ENCODE measurements around the gene ARL5C.

ARL5C gene

DNA sequence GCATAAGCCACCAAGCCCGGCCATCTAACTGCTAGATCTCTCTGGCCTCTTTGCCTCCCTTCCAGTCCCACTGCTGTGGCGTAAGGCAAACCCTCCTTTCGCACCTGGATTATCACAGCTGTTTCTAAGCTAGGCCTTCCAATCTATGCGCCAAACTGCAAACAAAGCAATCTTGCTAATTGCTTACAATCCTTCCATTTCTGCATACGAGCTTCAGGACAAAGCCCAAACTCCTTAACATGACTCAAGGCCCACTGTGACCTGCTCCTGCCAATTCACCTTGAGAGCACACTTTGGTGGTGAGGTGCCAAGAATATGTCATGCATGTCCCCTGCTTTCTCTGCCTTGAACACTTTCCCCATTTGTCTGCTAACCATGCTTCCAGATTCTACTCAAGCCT lies 6.0 kb upstream of the ARL5C start:
- no peak for ATAC-seq
- TF ChIP-seq ARNTL (CRISPR knock-in tag; IDR thresholded peaks at IDR 0.05; ENCODE audit: borderline replicate concordance, low read depth) (no peak), ZC3H10 (CRISPR knock-in tag; IDR thresholded peaks at IDR 0.05) (no peak), RARB (CRISPR knock-in tag; IDR thresholded peaks at IDR 0.05) (no peak), POU6F1 (CRISPR knock-in tag; IDR thresholded peaks at IDR 0.05; ENCODE audit: borderline replicate concordance, low read depth) (no peak)

DNA sequence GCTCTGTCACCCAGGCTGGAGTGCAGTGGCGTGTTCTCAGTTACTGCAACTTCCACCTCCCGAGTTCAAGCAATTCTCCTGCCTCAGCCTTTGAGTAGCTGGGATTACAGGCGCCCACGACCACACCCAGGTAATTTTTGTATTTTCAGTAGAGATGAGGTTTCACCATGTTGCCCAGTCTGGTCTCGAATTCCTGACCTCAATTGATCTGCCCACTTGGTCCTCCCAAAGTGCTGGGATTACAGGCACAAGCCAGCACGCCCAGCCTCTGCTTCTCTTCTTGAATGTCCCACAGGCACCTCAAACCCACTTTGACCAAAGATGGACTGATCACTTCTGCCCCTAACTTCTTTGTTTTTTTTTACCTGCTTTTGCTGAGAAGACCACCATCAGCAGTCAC lies 4.6 kb upstream of the ARL5C start:
- ATAC-seq = no peak
- no peak for TF ChIP-seq CSDC2 (CRISPR knock-in tag; IDR thresholded peaks at IDR 0.05)
- TF ChIP-seq PPARA (CRISPR knock-in tag; IDR thresholded peaks at IDR 0.05; ENCODE audit: borderline replicate concordance) = no peak
- TF ChIP-seq ARNTL (CRISPR knock-in tag; IDR thresholded peaks at IDR 0.05; ENCODE audit: borderline replicate concordance, low read depth) = no peak
- no peak for TF ChIP-seq TSHZ2 (CRISPR knock-in tag; IDR thresholded peaks at IDR 0.05)
- TF ChIP-seq TCF4 (CRISPR knock-in tag; IDR thresholded peaks at IDR 0.05; ENCODE audit: borderline replicate concordance) = no peak
- TF ChIP-seq CSRNP3 (CRISPR knock-in tag; IDR thresholded peaks at IDR 0.05) = no peak
- no peak for TF ChIP-seq ZNF565 (CRISPR knock-in tag; conservative IDR thresholded peaks at IDR 0.05; ENCODE audit: low read depth)
- no peak for TF ChIP-seq TOX (CRISPR knock-in tag; IDR thresholded peaks at IDR 0.05; ENCODE audit: borderline replicate concordance)
- TF ChIP-seq ZFP30 (CRISPR knock-in tag; IDR thresholded peaks at IDR 0.05) = no peak
- TF ChIP-seq CREB5 (CRISPR knock-in tag; IDR thresholded peaks at IDR 0.05; ENCODE audit: low read depth) = no peak
- TF ChIP-seq, protein P1, sequence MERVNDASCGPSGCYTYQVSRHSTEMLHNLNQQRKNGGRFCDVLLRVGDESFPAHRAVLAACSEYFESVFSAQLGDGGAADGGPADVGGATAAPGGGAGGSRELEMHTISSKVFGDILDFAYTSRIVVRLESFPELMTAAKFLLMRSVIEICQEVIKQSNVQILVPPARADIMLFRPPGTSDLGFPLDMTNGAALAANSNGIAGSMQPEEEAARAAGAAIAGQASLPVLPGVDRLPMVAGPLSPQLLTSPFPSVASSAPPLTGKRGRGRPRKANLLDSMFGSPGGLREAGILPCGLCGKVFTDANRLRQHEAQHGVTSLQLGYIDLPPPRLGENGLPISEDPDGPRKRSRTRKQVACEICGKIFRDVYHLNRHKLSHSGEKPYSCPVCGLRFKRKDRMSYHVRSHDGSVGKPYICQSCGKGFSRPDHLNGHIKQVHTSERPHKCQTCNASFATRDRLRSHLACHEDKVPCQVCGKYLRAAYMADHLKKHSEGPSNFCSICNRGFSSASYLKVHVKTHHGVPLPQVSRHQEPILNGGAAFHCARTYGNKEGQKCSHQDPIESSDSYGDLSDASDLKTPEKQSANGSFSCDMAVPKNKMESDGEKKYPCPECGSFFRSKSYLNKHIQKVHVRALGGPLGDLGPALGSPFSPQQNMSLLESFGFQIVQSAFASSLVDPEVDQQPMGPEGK (CRISPR knock-in tag; IDR thresholded peaks at IDR 0.05; ENCODE audit: borderline replicate concordance) = no peak
- TF ChIP-seq ZFP3 (CRISPR knock-in tag; IDR thresholded peaks at IDR 0.05) = no peak
- TF ChIP-seq GLIS3 (CRISPR knock-in tag; IDR thresholded peaks at IDR 0.05) = no peak
- no peak for TF ChIP-seq ZNF70 (CRISPR knock-in tag; IDR thresholded peaks at IDR 0.05)
- no peak for TF ChIP-seq RARB (CRISPR knock-in tag; IDR thresholded peaks at IDR 0.05)
- no peak for TF ChIP-seq BACH2 (CRISPR knock-in tag; IDR thresholded peaks at IDR 0.05; ENCODE audit: borderline replicate concordance)
- TF ChIP-seq ESRRG (CRISPR knock-in tag; IDR thresholded peaks at IDR 0.05) = no peak
- no peak for TF ChIP-seq OSR1 (CRISPR knock-in tag; IDR thresholded peaks at IDR 0.05)
- no peak for TF ChIP-seq ZC3H10 (CRISPR knock-in tag; IDR thresholded peaks at IDR 0.05)

DNA sequence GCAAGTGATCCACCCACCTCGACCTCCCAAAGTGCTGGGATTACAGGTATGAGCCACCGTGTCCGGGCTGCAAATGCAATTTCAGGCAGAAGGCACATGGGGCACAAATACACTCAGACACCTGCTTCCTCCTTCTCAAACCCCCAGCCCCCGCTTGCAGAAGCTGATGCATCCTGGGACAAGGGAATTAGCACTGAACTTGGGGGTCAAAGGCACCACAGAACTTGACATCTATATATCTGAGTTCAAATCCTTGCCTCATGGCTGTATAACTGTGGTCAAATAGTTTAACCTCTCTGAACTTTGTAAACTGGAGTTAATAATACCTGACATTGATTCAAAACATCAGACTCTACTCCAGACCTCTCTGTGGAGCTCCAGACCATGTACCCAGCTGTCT lies 4.1 kb upstream of the ARL5C start:
- no peak for TF ChIP-seq ZFP3 (CRISPR knock-in tag; IDR thresholded peaks at IDR 0.05)
- TF ChIP-seq ISL1 (CRISPR knock-in tag; IDR thresholded peaks at IDR 0.05) = no peak
- TF ChIP-seq BACH2 (CRISPR knock-in tag; IDR thresholded peaks at IDR 0.05; ENCODE audit: borderline replicate concordance) = no peak
- no peak for TF ChIP-seq ESRRG (CRISPR knock-in tag; IDR thresholded peaks at IDR 0.05)
- TF ChIP-seq, protein P1 (CRISPR knock-in tag; IDR thresholded peaks at IDR 0.05; ENCODE audit: borderline replicate concordance) = no peak
- TF ChIP-seq CSDC2 (CRISPR knock-in tag; IDR thresholded peaks at IDR 0.05) = no peak
- TF ChIP-seq TCF4 (CRISPR knock-in tag; IDR thresholded peaks at IDR 0.05; ENCODE audit: borderline replicate concordance) = no peak
- TF ChIP-seq ZNF565 (CRISPR knock-in tag; conservative IDR thresholded peaks at IDR 0.05; ENCODE audit: low read depth) = no peak
- no peak for TF ChIP-seq TOX (CRISPR knock-in tag; IDR thresholded peaks at IDR 0.05; ENCODE audit: borderline replicate concordance)
- TF ChIP-seq ZNF70 (CRISPR knock-in tag; IDR thresholded peaks at IDR 0.05) = no peak
- no peak for TF ChIP-seq GLIS3 (CRISPR knock-in tag; IDR thresholded peaks at IDR 0.05)
- TF ChIP-seq ARNTL (CRISPR knock-in tag; IDR thresholded peaks at IDR 0.05; ENCODE audit: borderline replicate concordance, low read depth) = no peak
- no peak for TF ChIP-seq CSRNP3 (CRISPR knock-in tag; IDR thresholded peaks at IDR 0.05)
- no peak for TF ChIP-seq CREB5 (CRISPR knock-in tag; IDR thresholded peaks at IDR 0.05; ENCODE audit: low read depth)
- no peak for ATAC-seq
